NCI-H510A (cell line): Measurements from ENCODE around the gene MORC3.
A peak's percentile ranks its signal among the peaks of the same experiment; 100 is the strongest.
"Not testable (repeated sequence)": the region's sequence is repeated elsewhere in the genome, so short reads cannot be mapped to it uniquely, and the experiment has no call there.

ENCODE experiments used
- DNase-seq: peaks from one replicate; lab custom pipeline; 2025; lab: John Stamatoyannopoulos, UW

The MORC3 gene

GRCh38 chr21:36386031-36386642 is 66.1 kb downstream of the MORC3 start:
- DNase-seq: no peak

GRCh38 chr21:36388096-36388495 is 68.1 kb downstream of the MORC3 start:
- DNase-seq: no peak

GRCh38 chr21:36388835-36389234 is 68.8 kb downstream of the MORC3 start:
- no peak for DNase-seq

- not testable (repeated sequence) for DNase-seq
Measured at GRCh38 chr21:36391649-36392048, 71.7 kb downstream of the MORC3 start.

GRCh38 chr21:36395353-36396111 is 75.5 kb downstream of the MORC3 start:
- DNase-seq: no peak

- DNase-seq: no peak
Measured at GRCh38 chr21:36396325-36396724, 76.3 kb downstream of the MORC3 start.

GRCh38 chr21:36396971-36397370 is 77.0 kb downstream of the MORC3 start:
- DNase-seq: no peak

GRCh38 chr21:36397606-36398005 is 77.6 kb downstream of the MORC3 start:
- no peak for DNase-seq

- not testable (repeated sequence) for DNase-seq
Measured at GRCh38 chr21:36399736-36400135, 79.7 kb downstream of the MORC3 start.

GRCh38 chr21:36400719-36401118 is 80.7 kb downstream of the MORC3 start:
- no peak for DNase-seq

- DNase-seq: no peak
Measured at GRCh38 chr21:36402339-36402738, 82.3 kb downstream of the MORC3 start.

GRCh38 chr21:36403713-36404112 is 83.7 kb downstream of the MORC3 start:
- no peak for DNase-seq

- DNase-seq: no peak
Measured at GRCh38 chr21:36408568-36408967, 88.6 kb downstream of the MORC3 start.

GRCh38 chr21:36411301-36411700 is 91.3 kb downstream of the MORC3 start:
- no peak for DNase-seq

- DNase-seq: no peak
Measured at GRCh38 chr21:36412916-36413315, 92.9 kb downstream of the MORC3 start.

- no peak for DNase-seq
Measured at GRCh38 chr21:36415375-36415774, 95.4 kb downstream of the MORC3 start.

- no peak for DNase-seq
Measured at GRCh38 chr21:36419241-36419640, 99.2 kb downstream of the MORC3 start.

GRCh38 chr21:36419996-36420395 is 100.0 kb downstream of the MORC3 start:
- DNase-seq: peak; percentile 36

GRCh38 chr21:36420571-36421339 is 100.8 kb downstream of the MORC3 start:
- DNase-seq: no peak

- DNase-seq: no peak
Measured at GRCh38 chr21:36422279-36423098, 102.5 kb downstream of the MORC3 start.

- DNase-seq: no peak
Measured at GRCh38 chr21:36423771-36424433, 103.9 kb downstream of the MORC3 start.

- DNase-seq: no peak
Measured at GRCh38 chr21:36424592-36424991, 104.6 kb downstream of the MORC3 start.
